Measurements from ENCODE around the gene MTG1.
"Not testable (repeated sequence)": the region's sequence is repeated elsewhere in the genome, so short reads cannot be mapped to it uniquely, and the experiment has no call there.

Gene MTG1

GRCh38 chr10:133381036-133381435, 12.9 kb upstream of the MTG1 start (continued):
- TF ChIP-seq TCF4 (CRISPR knock-in tag; IDR thresholded peaks at IDR 0.05; ENCODE audit: borderline replicate concordance) (no peak), ZC3H10 (CRISPR knock-in tag; IDR thresholded peaks at IDR 0.05) (no peak)

GRCh38 chr10:133383551-133383950, 10.4 kb upstream of the MTG1 start:
- no peak for ATAC-seq
- TF ChIP-seq POU6F1 (CRISPR knock-in tag; IDR thresholded peaks at IDR 0.05; ENCODE audit: borderline replicate concordance, low read depth) (no peak), TSHZ2 (CRISPR knock-in tag; IDR thresholded peaks at IDR 0.05) (no peak)

GRCh38 chr10:133384071-133384470, 9.9 kb upstream of the MTG1 start:
- ATAC-seq: no peak
- TF ChIP-seq ESRRG (CRISPR knock-in tag; IDR thresholded peaks at IDR 0.05): no peak
- no peak for TF ChIP-seq ARNTL (CRISPR knock-in tag; IDR thresholded peaks at IDR 0.05; ENCODE audit: borderline replicate concordance, low read depth)
- TF ChIP-seq SNAI2 (CRISPR knock-in tag; IDR thresholded peaks at IDR 0.05): no peak
- TF ChIP-seq TCF4 (CRISPR knock-in tag; IDR thresholded peaks at IDR 0.05; ENCODE audit: borderline replicate concordance): no peak
- no peak for TF ChIP-seq ZFP30 (CRISPR knock-in tag; IDR thresholded peaks at IDR 0.05)
- TF ChIP-seq ZNF565 (CRISPR knock-in tag; conservative IDR thresholded peaks at IDR 0.05; ENCODE audit: low read depth): no peak
- no peak for TF ChIP-seq ISL1 (CRISPR knock-in tag; IDR thresholded peaks at IDR 0.05)
- TF ChIP-seq CSRNP3 (CRISPR knock-in tag; IDR thresholded peaks at IDR 0.05): no peak

GRCh38 chr10:133385214-133385613, 8.7 kb upstream of the MTG1 start:
- no peak for ATAC-seq
- TF ChIP-seq PPARA (CRISPR knock-in tag; IDR thresholded peaks at IDR 0.05; ENCODE audit: borderline replicate concordance): no peak

GRCh38 chr10:133386951-133387350, 7.0 kb upstream of the MTG1 start:
- not testable (repeated sequence) for ATAC-seq

GRCh38 chr10:133388236-133388972, 5.6 kb upstream of the MTG1 start:
- ATAC-seq: no peak
- TF ChIP-seq TSHZ2 (CRISPR knock-in tag; IDR thresholded peaks at IDR 0.05): no peak
- TF ChIP-seq ZC3H10 (CRISPR knock-in tag; IDR thresholded peaks at IDR 0.05): no peak
- TF ChIP-seq PATZ1 (CRISPR knock-in tag; IDR thresholded peaks at IDR 0.05; ENCODE audit: borderline replicate concordance): no peak
- no peak for TF ChIP-seq ISL1 (CRISPR knock-in tag; IDR thresholded peaks at IDR 0.05)
- no peak for TF ChIP-seq CSDC2 (CRISPR knock-in tag; IDR thresholded peaks at IDR 0.05)
- TF ChIP-seq OSR1 (CRISPR knock-in tag; IDR thresholded peaks at IDR 0.05): no peak

Data from SK-N-SH treated with all-trans-retinoic acid at 6 μM for 48 hours (cell line).